ENCODE data around the gene AHNAK2. TPM values are rescaled to one million over a fixed set of nuclear protein-coding genes. Genes with fewer than 3 reads are reported as not detected.

Gene AHNAK2
- total and polyA plus RNA-seq, 2 donors (not counting 1 experiment from before 2014, with no cell fraction given), result not detected

GRCh38 chr14:105005929-105006830 lies 28.0 kb upstream of the AHNAK2 start:
- H3K9ac ChIP-seq (ENCODE audit: low read length), result no peak overlapping the region
- Mint-ChIP-seq H3K4me1 (no peaks in the 10 kb centered on the region), H3K9me3 (ENCODE audit: insufficient read depth) (no peaks in the 10 kb centered on the region), H3K27me3 (no peaks in the 10 kb centered on the region), H3K27ac (no peak overlapping the region), H3K4me3 (no peak overlapping the region)
- no peak overlapping the region for H2AFZ ChIP-seq (ENCODE audit: insufficient read depth, low read depth, low read length, poor library complexity, severe bottlenecking)
- H3K27me3 ChIP-seq (replicated peaks in 1 of 4; ENCODE audit: control extremely low read depth in 1 of 4, control insufficient read depth in 3 of 4, insufficient read depth in 4 of 4, low read length in 3 of 4), result no peaks in the 10 kb centered on the region
- no peak overlapping the region for H3K4me3 ChIP-seq (ENCODE audit: control extremely low read depth in 1 of 5, extremely low read depth in 1 of 5, insufficient read depth in 1 of 5, low read depth in 2 of 5, low read length in 4 of 5)
- WGBS (ENCODE audit: insufficient coverage), result 95% methylated on average over 18 of the region's 21 CpGs
- no peak overlapping the region for H3K27ac ChIP-seq (ENCODE audit: low read length in 2 of 2)
- H4K20me1 ChIP-seq (ENCODE audit: control insufficient read depth, insufficient read depth, low read length, poor library complexity, severe bottlenecking), result no peaks in the 10 kb centered on the region
- ATAC-seq (ENCODE audit: low read depth) (no peak), DNase-seq (no peak)
- intact Hi-C loops (cut with micrococcal nuclease), result no loop called here
- CTCF ChIA-PET, result no interaction called here
- H3K4me1 ChIP-seq (ENCODE audit: control insufficient read depth in 2 of 2, insufficient read depth in 2 of 2, low read length in 2 of 2), result no peaks in the 10 kb centered on the region
- H3K4me2 ChIP-seq (replicated peaks; ENCODE audit: low read depth, low read length, poor library complexity, severe bottlenecking), result no peak overlapping the region
- peaks cover 2 to 13% of the 10 kb centered on the region in 2 experiments for H3K36me3 ChIP-seq (replicated peaks in 1 of 2; ENCODE audit: control extremely low read depth in 1 of 2, control insufficient read depth in 1 of 2, extremely low read depth in 1 of 2, insufficient read depth in 2 of 2, low read length in 1 of 2)
- no peak for TF ChIP-seq CTCF (IDR thresholded peaks at IDR 0.05)
- TF ChIP-seq EZH2 (IDR thresholded peaks at IDR 0.05; ENCODE audit: borderline replicate concordance, insufficient read depth, low read depth, low read length, poor library complexity, severe bottlenecking), result no peak
- H3K9me3 ChIP-seq (ENCODE audit: control extremely low read depth in 1 of 3, control insufficient read depth in 2 of 3, insufficient read depth in 1 of 3, low read length in 2 of 3), result no peaks in the 10 kb centered on the region
- POLR2A ChIA-PET, result no interaction called here
- H3K79me2 ChIP-seq (ENCODE audit: control insufficient read depth, insufficient read depth, low read length), result peaks cover 5% of the 10 kb centered on the region

- no peak for TF ChIP-seq EZH2 (IDR thresholded peaks at IDR 0.05; ENCODE audit: borderline replicate concordance, insufficient read depth, low read depth, low read length, poor library complexity, severe bottlenecking)
- TF ChIP-seq CTCF (IDR thresholded peaks at IDR 0.05), result no peak
- DNase-seq, result no peak
- H4K20me1 ChIP-seq (ENCODE audit: control insufficient read depth, insufficient read depth, low read length, poor library complexity, severe bottlenecking), result no peaks in the 10 kb centered on the region
- no peaks in the 10 kb centered on the region for H3K4me1 Mint-ChIP-seq
- no peaks in the 10 kb centered on the region for H3K27me3 Mint-ChIP-seq
- H3K27me3 ChIP-seq (replicated peaks in 1 of 4; ENCODE audit: control extremely low read depth in 1 of 4, control insufficient read depth in 3 of 4, insufficient read depth in 4 of 4, low read length in 3 of 4), result no peaks in the 10 kb centered on the region
- ATAC-seq (ENCODE audit: low read depth), result no peak
- POLR2A ChIA-PET, result interaction anchor here (0.7 kb wide), 1 partner anchor 359 kb away, joined by 3 read pairs; no protein-coding TSS in a partner anchor
- no peak overlapping the region for H3K4me3 Mint-ChIP-seq
- no peaks in the 10 kb centered on the region for H3K9me3 Mint-ChIP-seq (ENCODE audit: insufficient read depth)
- H3K4me1 ChIP-seq (ENCODE audit: control insufficient read depth in 2 of 2, insufficient read depth in 2 of 2, low read length in 2 of 2), result no peaks in the 10 kb centered on the region
- H3K9ac ChIP-seq (ENCODE audit: low read length), result no peak overlapping the region
- peaks cover 2 to 6% of the 10 kb centered on the region in 2 experiments for H3K36me3 ChIP-seq (replicated peaks in 1 of 2; ENCODE audit: control extremely low read depth in 1 of 2, control insufficient read depth in 1 of 2, extremely low read depth in 1 of 2, insufficient read depth in 2 of 2, low read length in 1 of 2)
- WGBS (ENCODE audit: insufficient coverage), result 88% methylated on average over 20 of the region's 20 CpGs
- no peak overlapping the region for H3K4me3 ChIP-seq (ENCODE audit: control extremely low read depth in 1 of 5, extremely low read depth in 1 of 5, insufficient read depth in 1 of 5, low read depth in 2 of 5, low read length in 4 of 5)
- no peak overlapping the region for H3K27ac ChIP-seq (ENCODE audit: low read length in 2 of 2)
- H3K79me2 ChIP-seq (ENCODE audit: control insufficient read depth, insufficient read depth, low read length), result no peaks in the 10 kb centered on the region
- CTCF ChIA-PET, result no interaction called here
- H3K27ac Mint-ChIP-seq, result no peak overlapping the region
- no peaks in the 10 kb centered on the region for H3K9me3 ChIP-seq (ENCODE audit: control extremely low read depth in 1 of 3, control insufficient read depth in 2 of 3, insufficient read depth in 1 of 3, low read length in 2 of 3)
- H3K4me2 ChIP-seq (replicated peaks; ENCODE audit: low read depth, low read length, poor library complexity, severe bottlenecking), result no peak overlapping the region
- intact Hi-C loops (cut with micrococcal nuclease), result no loop called here
- no peak overlapping the region for H2AFZ ChIP-seq (ENCODE audit: insufficient read depth, low read depth, low read length, poor library complexity, severe bottlenecking)
These were observed 27.3 kb upstream of the AHNAK2 start for GRCh38 chr14:105005329-105005928.
